ENCODE data around the gene GATB. TPM values are rescaled to one million over a fixed set of nuclear protein-coding genes. Genes with fewer than 3 reads are reported as not detected.

Gene GATB
- total RNA-seq, 1 experiment from 2014 or later: 21.2 TPM

- H3K23ac ChIP-seq (ENCODE audit: insufficient read length, low read depth, low read length): no peak overlapping the region
- H3K4me3 Mint-ChIP-seq: no peak overlapping the region
- H2BK120ac ChIP-seq (ENCODE audit: low read depth, low read length, poor library complexity, severe bottlenecking): no peak overlapping the region
- no peak overlapping the region for H2AFZ ChIP-seq (ENCODE audit: low read length)
- TF ChIP-seq CTCF (conservative IDR thresholded peaks at IDR 0.05): no peak
- no CpG with 5 or more reads among the region's 5 CpGs for WGBS (ENCODE audit: extremely low coverage, insufficient read length, low lambda C conversion rate)
- H4K91ac ChIP-seq (ENCODE audit: insufficient read length, low read depth, low read length): no peak overlapping the region
- H3K79me1 ChIP-seq (ENCODE audit: insufficient read depth, low read depth, low read length, poor library complexity, severe bottlenecking): no peaks in the 10 kb centered on the region
- H3K9me3 Mint-ChIP-seq: no peaks in the 10 kb centered on the region; a peak in 1 of 5 replicates
- H2AK5ac ChIP-seq (ENCODE audit: insufficient read length, low read length): no peak overlapping the region
- DNase-seq: no peak
- H4K8ac ChIP-seq (replicated peaks; ENCODE audit: insufficient read length, low read depth, low read length): no peak overlapping the region
- no peaks in the 10 kb centered on the region for H3K79me2 ChIP-seq (ENCODE audit: insufficient read depth, low read length)
- H2BK5ac ChIP-seq (ENCODE audit: insufficient read length, low read length): no peak overlapping the region
- peaks cover 6 to 9% (median 7%) of the 10 kb centered on the region in 3 experiments; a peak in 5 of 7 replicates for H3K36me3 Mint-ChIP-seq (ENCODE audit: insufficient read depth in 1 of 3, low read depth in 3 of 3)
- H3K27ac Mint-ChIP-seq: 0 out of 7 replicates have a peak overlapping the region, but pooled peaks of 1 of the 3 experiments have one; percentile 4
- H3T11ph ChIP-seq (ENCODE audit: low read length): no peak overlapping the region
- no peaks in the 10 kb centered on the region for H3K27me3 ChIP-seq (ENCODE audit: insufficient read depth, low read length)
- H3K4me1 Mint-ChIP-seq: no peaks in the 10 kb centered on the region
- H3K18ac ChIP-seq (ENCODE audit: insufficient read length, low read depth, low read length): no peak overlapping the region
- no peak overlapping the region for H2BK15ac ChIP-seq (ENCODE audit: low read depth, low read length)
- no peak overlapping the region for H2BK12ac ChIP-seq (ENCODE audit: insufficient read length, low read depth, low read length)
- no peak overlapping the region for H3K14ac ChIP-seq (ENCODE audit: insufficient read depth, low read length)
- no peaks in the 10 kb centered on the region for H3K27me3 Mint-ChIP-seq (ENCODE audit: low read depth)
- no peaks in the 10 kb centered on the region for H3K23me2 ChIP-seq (ENCODE audit: insufficient read length, low read depth, low read length, poor library complexity, severe bottlenecking)
- H3K9ac ChIP-seq (ENCODE audit: extremely low read depth, insufficient read length, low read length): no peak overlapping the region
- no peak overlapping the region for H3K56ac ChIP-seq (ENCODE audit: insufficient read length, low read depth, low read length)
- no peaks in the 10 kb centered on the region for H4K20me1 ChIP-seq (ENCODE audit: control insufficient read depth, insufficient read depth, insufficient read length)
- H3K4ac ChIP-seq (ENCODE audit: low read depth, low read length): no peak overlapping the region
- no peaks in the 10 kb centered on the region for H3K9me3 ChIP-seq (ENCODE audit: control insufficient read depth, low read depth, low read length)
- H3K27ac ChIP-seq (ENCODE audit: insufficient read length, low read depth, low read length): no peak overlapping the region
- H3K4me1 ChIP-seq (ENCODE audit: insufficient read depth, low read length): no peaks in the 10 kb centered on the region
- H4K5ac ChIP-seq (ENCODE audit: insufficient read length, low read depth, low read length): no peak overlapping the region
- H3K4me2 ChIP-seq (ENCODE audit: insufficient read depth, insufficient read length, low read length): no peak overlapping the region
- H2BK20ac ChIP-seq (ENCODE audit: low read depth, low read length, poor library complexity, severe bottlenecking): no peak overlapping the region
These were observed 7.8 kb downstream of the GATB start for GRCh38 chr4:151753056-151753455.

Measured in H9 (cell line).